Breast epithelium (tissue), 4 donors: ENCODE measurements around the gene SDC1. TPM values are rescaled to one million over a fixed set of nuclear protein-coding genes. Genes with fewer than 3 reads are reported as not detected.

Experiments used
- DNase-seq, 2 donors: peaks; one replicate each; pipeline ENCODE4 v3.0.0-alpha.2; 2019; ENCODE audit warnings: low spot score in 2 of 2
- H3K27ac ChIP-seq, 2 donors: fragments of 200-600 bp; sonication (generic) in 1 of 2; one replicate each; pipeline ENCODE4 v1.5.1; 2016 to 2019; ENCODE audit warnings: mild to moderate bottlenecking in 1 of 2
- H3K27me3 ChIP-seq, 2 donors: fragments of 200-600 bp; sonication (generic) in 1 of 2; one replicate each; pipeline versions ENCODE4 v1.5.1 to v1.6.0; 2017 to 2019; ENCODE audit warnings: control low read depth in 1 of 2, mild to moderate bottlenecking in 1 of 2
- H3K36me3 ChIP-seq: fragments of 200-600 bp; one replicate; pipeline ENCODE4 v1.5.1; 2019
- H3K4me1 ChIP-seq, 2 donors: fragments of 200-600 bp; sonication (generic); one replicate each; pipeline ENCODE4 v1.5.1; 2016 to 2019; ENCODE audit warnings: control low read depth in 1 of 2
- H3K4me3 ChIP-seq, 3 donors: fragments of 200-600 bp; sonication (generic); 1 replicate in 2 of 3; 2 replicates in 1 of 3; pipeline ENCODE4 v1.5.1; 2016 to 2019; ENCODE audit warnings: mild to moderate bottlenecking in 3 of 3, moderate library complexity in 2 of 3
- H3K9me3 ChIP-seq, 2 donors: fragments of 200-600 bp; sonication (generic) in 1 of 2; one replicate each; pipeline ENCODE4 v1.5.1; 2016 to 2019; ENCODE audit warnings: control low read depth in 1 of 2
- POLR2A ChIP-seq: fragments of 450-650 bp; IDR thresholded peaks from one replicate; pipeline ENCODE4 v1.6.1; 2016; ENCODE audit warnings: antibody characterized with exemption, mild to moderate bottlenecking, moderate library complexity
- POLR2AphosphoS5 ChIP-seq, 3 donors: sonication (generic); formaldehyde crosslinking; IDR thresholded peaks; one replicate each; pipeline ENCODE4 v1.6.1; 2017; ENCODE audit warnings: antibody characterized with exemption in 3 of 3
- intact Hi-C: fragments of 100-400 bp; cut with DNase I; formaldehyde crosslinking; loops from one replicate; pipeline ENCODE4 v1.15.1; 2023; ENCODE audit warnings: low total_unique reads
- total RNA-seq, 3 donors: library from RNA; depleted of rRNA; stranded (reverse); fragments of >200 nt; gene quantifications; one replicate each; pipeline ENCODE4 v1.1.0, GENCODE V29; 2016
- TF ChIP-seq, protein P1 (sequence below), 3 donors: fragments of 450-650 bp; IDR thresholded peaks; one replicate each; pipeline ENCODE4 v1.5.1; 2016 to 2017; ENCODE audit warnings: antibody characterized with exemption in 3 of 3, mild to moderate bottlenecking in 3 of 3, moderate library complexity in 3 of 3

The SDC1 gene
- total RNA-seq, 3 donors from 2014 or later = 2.6 to 51.8 (median 38.7) TPM

DNA sequence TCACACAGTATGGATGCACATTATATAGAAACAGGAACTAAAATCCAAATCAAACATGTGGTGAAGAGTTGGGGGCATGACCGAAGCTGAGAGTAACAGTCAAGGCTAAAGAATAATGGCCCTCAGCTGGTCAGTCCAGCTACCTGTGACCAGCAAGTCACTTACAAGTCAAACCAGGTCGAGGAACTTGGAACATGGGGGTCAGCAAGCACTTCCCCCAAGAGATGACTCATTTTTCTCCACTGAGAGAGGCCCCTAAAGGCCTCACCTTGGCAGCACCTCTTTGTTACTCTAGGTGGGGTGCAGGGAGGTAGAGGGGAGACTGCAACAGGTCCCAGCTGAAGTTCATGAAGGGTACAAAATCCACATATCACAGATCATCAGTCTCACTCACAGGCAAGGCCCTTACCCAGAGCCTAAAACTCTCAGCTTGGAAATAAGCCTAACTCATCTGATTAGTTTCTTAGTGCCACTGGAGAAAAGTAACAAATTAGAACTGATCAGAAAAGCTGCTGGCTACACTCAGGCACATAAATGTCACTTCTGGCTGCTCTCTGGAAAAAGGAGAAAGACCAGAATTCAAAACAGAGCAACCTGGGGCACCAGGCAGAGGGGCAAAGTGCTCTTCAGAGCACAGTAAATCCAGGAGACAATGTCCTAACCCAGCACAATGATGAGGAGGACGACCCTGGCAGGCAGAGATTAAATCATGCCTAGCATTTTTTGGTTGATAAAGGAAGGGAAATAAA lies 4.0 kb downstream of the SDC1 start:
- H3K27ac ChIP-seq = peak overlapping the region; percentile 94 to 95
- no peaks in the 10 kb centered on the region for H3K36me3 ChIP-seq
- intact Hi-C loops = loop anchor here (5.0 kb wide), 1 partner anchor 989 kb away; no protein-coding TSS in a partner anchor
- peaks cover 6 to 18% of the 10 kb centered on the region in 2 donors for H3K4me1 ChIP-seq
- H3K4me3 ChIP-seq = no peak overlapping the region
- TF ChIP-seq POLR2A (no peak), POLR2AphosphoS5 (IDR thresholded peaks at IDR 0.05) (no peak)
- TF ChIP-seq, protein P1, sequence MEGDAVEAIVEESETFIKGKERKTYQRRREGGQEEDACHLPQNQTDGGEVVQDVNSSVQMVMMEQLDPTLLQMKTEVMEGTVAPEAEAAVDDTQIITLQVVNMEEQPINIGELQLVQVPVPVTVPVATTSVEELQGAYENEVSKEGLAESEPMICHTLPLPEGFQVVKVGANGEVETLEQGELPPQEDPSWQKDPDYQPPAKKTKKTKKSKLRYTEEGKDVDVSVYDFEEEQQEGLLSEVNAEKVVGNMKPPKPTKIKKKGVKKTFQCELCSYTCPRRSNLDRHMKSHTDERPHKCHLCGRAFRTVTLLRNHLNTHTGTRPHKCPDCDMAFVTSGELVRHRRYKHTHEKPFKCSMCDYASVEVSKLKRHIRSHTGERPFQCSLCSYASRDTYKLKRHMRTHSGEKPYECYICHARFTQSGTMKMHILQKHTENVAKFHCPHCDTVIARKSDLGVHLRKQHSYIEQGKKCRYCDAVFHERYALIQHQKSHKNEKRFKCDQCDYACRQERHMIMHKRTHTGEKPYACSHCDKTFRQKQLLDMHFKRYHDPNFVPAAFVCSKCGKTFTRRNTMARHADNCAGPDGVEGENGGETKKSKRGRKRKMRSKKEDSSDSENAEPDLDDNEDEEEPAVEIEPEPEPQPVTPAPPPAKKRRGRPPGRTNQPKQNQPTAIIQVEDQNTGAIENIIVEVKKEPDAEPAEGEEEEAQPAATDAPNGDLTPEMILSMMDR (IDR thresholded peaks at IDR 0.05) = no peak
- DNase-seq = no peak
- no peaks in the 10 kb centered on the region for H3K27me3 ChIP-seq
- H3K9me3 ChIP-seq = no peaks in the 10 kb centered on the region

DNA sequence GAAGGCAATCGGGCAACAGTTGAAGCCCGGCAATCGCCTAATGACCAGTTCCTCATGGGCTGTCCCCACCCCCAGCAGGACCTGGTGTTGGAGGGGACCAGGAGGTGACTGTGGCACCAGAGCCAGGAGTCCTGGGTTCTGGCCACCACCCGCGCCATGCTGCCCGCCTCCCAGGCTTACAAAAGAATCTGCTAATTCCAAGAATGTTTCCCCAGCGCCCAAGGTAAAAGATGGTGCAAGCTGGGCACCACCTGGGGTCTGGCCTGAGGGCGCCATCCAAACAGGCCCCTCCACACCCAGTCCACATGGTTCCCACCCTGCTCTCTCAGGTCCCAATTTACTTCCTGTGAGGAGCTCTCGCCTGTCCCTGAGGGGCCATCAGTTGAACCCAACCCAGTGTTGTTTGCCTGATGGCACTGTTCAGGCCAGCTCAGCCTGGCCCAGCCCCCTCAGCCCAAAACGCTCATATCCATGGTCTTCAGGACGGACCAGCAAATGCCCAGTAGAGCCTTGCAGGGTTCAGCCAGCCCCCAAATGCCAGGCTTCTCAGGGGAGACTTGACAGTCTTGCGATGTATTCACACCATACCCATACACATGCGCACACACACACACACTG lies 5.1 kb downstream of the SDC1 start:
- Histone ChIP-seq H3K27ac (peak overlapping the region; percentile 94 to 95), H3K4me3 (no peak overlapping the region), H3K9me3 (no peaks in the 10 kb centered on the region), H3K27me3 (no peaks in the 10 kb centered on the region), H3K4me1 (peaks cover 6 to 18% of the 10 kb centered on the region in 2 donors), H3K36me3 (no peaks in the 10 kb centered on the region)
- intact Hi-C loops = loop anchor here (2.0 to 5.0 kb wide), 2 partner anchors 89 to 988 kb away; no protein-coding TSS in a partner anchor
- TF ChIP-seq POLR2AphosphoS5 (IDR thresholded peaks at IDR 0.05) = no peak
- TF ChIP-seq, protein P1 (IDR thresholded peaks at IDR 0.05) = no peak
- TF ChIP-seq POLR2A = no peak
- no peak for DNase-seq

DNA sequence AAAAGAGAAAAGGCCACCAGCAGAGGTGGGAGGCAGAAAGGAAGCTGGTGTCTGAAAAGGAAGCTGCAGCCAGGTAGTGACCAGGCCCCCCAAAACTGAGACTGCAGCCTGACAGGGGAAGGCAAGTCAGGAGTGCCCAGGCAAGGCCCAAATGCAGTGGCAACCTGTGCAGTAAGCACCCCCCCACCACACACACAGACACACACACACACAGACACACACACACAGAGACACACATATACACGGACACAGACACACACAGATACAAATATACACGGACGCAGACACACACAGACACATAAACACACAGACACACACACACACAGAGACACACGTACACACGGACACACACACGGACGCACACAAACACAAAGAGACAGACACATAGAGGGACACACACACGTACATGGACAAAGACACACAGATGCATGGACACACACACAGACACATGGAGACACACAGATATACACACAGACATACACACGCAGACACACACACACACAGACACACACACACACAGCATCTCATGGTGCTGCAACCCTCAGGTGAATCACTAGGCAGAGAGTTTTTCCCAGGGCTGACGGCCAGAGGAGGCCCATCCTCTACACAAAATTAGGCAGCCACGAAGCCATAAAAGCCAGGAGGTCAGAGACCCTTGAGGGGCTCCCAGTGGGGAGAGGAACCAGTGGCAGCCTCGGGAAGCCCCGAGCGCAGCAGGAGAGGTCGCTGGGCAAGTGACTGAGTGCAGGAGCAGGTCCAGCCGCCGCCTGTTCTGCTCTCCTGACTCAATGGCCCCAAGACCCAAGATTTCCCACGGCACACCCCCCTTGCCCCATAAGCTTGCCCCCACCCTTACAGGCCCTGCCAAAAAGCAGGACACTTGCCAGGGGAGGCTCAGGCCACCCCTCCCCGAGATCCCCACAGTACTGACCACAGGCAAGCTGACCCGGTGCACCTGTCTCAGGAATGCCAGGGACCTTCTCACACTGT lies 6.3 kb downstream of the SDC1 start:
- TF ChIP-seq POLR2A (no peak), POLR2AphosphoS5 (IDR thresholded peaks at IDR 0.05) (no peak)
- TF ChIP-seq, protein P1 (IDR thresholded peaks at IDR 0.05) = no peak
- peak overlapping the region; percentile 92 to 94 for H3K27ac ChIP-seq
- H3K4me1 ChIP-seq = peaks cover 11 to 24% of the 10 kb centered on the region in 2 donors
- H3K9me3 ChIP-seq = no peaks in the 10 kb centered on the region
- intact Hi-C loops = loop anchor here (2.0 kb wide), 1 partner anchor 88 kb away; no protein-coding TSS in a partner anchor
- DNase-seq = no peak
- H3K27me3 ChIP-seq = no peaks in the 10 kb centered on the region
- H3K36me3 ChIP-seq = no peaks in the 10 kb centered on the region
- no peak overlapping the region for H3K4me3 ChIP-seq

DNA sequence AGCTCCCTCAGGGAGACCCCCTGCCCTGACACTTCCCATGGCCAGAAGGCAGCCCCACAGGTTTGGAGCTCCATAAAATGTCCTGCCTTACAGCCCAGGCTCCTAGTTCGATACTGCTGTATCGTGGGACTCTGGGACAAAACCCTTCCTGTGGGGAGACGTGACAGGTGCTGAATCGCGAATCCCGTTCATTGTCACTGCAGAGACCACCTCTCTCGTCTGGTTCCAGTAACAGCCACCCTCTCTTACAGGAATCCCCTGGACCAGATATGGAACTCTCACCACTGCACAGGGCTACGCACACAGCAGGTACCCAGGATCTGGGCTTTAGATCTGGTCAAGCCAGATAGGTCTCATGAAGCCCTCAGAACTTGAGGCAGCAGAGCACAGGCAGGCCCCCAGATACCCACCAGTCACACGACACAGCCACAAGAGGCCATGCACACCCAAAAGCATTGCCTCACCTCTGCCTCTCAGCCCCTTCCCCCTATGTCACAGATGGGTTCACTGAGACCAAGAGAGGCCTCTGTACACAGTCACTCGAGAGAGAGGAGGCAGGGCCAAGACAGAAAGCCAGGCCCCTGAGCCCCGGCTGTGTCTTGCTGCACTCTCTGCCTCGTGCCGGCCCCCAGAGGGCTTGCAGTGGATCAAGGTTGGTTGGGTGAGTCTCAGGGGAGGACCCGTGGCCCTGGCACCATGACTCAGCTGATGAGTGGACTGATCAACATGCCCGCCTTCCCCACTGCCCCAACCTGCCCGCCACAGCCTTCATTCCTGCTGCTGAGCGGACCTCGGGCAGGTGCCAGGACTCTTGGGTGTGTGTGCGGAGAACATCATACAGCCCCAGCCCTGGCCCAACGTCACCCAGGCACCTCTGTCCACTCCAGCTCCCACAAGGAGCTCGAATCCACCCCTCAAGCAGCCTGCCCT lies 7.6 kb downstream of the SDC1 start:
- intact Hi-C loops = no loop called here
- Histone ChIP-seq H3K4me3 (no peak overlapping the region), H3K4me1 (peaks cover 7 to 31% of the 10 kb centered on the region in 2 donors), H3K9me3 (no peaks in the 10 kb centered on the region), H3K36me3 (no peaks in the 10 kb centered on the region), H3K27ac (peak overlapping the region; percentile 92 to 94), H3K27me3 (no peaks in the 10 kb centered on the region)
- peak in 1 of 2 donors; percentile 74 for DNase-seq
- TF ChIP-seq POLR2AphosphoS5 (IDR thresholded peaks at IDR 0.05) (no peak), POLR2A (no peak)
- TF ChIP-seq, protein P1 (IDR thresholded peaks at IDR 0.05) = no peak
